ENCODE measurements around the gene HYAL4.
A peak's percentile ranks its signal among the peaks of the same experiment; 100 is the strongest.
"Not testable (repeated sequence)": the region's sequence is repeated elsewhere in the genome, so short reads cannot be mapped to it uniquely, and the experiment has no call there.

The HYAL4 gene

GRCh38 chr7:123879628-123880027, 34.7 kb downstream of the HYAL4 start:
- no peak for TF ChIP-seq ZFX (IDR thresholded peaks at IDR 0.05)
- no peak for TF ChIP-seq CTCF (conservative IDR thresholded peaks at IDR 0.05)
- H3K27ac ChIP-seq: no peak overlapping the region

GRCh38 chr7:123881300-123881699, 36.3 kb downstream of the HYAL4 start:
- no peak overlapping the region for H3K27ac ChIP-seq
- no peak for TF ChIP-seq ZFX (IDR thresholded peaks at IDR 0.05)
- TF ChIP-seq CTCF (conservative IDR thresholded peaks at IDR 0.05): no peak

- H3K27ac ChIP-seq: no peak overlapping the region
- TF ChIP-seq ZFX (IDR thresholded peaks at IDR 0.05): no peak
- no peak for TF ChIP-seq CTCF (conservative IDR thresholded peaks at IDR 0.05)
Observed at GRCh38 chr7:123883154-123883553, 38.2 kb downstream of the HYAL4 start.

GRCh38 chr7:123888192-123888591, 43.2 kb downstream of the HYAL4 start:
- no peak for TF ChIP-seq CTCF (conservative IDR thresholded peaks at IDR 0.05)
- no peak for TF ChIP-seq ZFX (IDR thresholded peaks at IDR 0.05)
- H3K27ac ChIP-seq: no peak overlapping the region

GRCh38 chr7:123894753-123895152, 49.8 kb downstream of the HYAL4 start:
- H3K27ac ChIP-seq: not testable (repeated sequence)

- TF ChIP-seq ZFX (IDR thresholded peaks at IDR 0.05) (no peak), CTCF (conservative IDR thresholded peaks at IDR 0.05) (no peak)
- H3K27ac ChIP-seq: no peak overlapping the region
Observed at GRCh38 chr7:123901101-123901500, 56.1 kb downstream of the HYAL4 start.

GRCh38 chr7:123905714-123906113, 60.7 kb downstream of the HYAL4 start:
- no peak for TF ChIP-seq CTCF (conservative IDR thresholded peaks at IDR 0.05)
- no peak for TF ChIP-seq ZFX (IDR thresholded peaks at IDR 0.05)
- no peak overlapping the region for H3K27ac ChIP-seq

GRCh38 chr7:123916240-123916724, 71.3 kb downstream of the HYAL4 start:
- TF ChIP-seq CTCF (conservative IDR thresholded peaks at IDR 0.05) (peak; percentile 77), ZFX (IDR thresholded peaks at IDR 0.05) (no peak)
- H3K27ac ChIP-seq: no peak overlapping the region
